Panc1 (cell line): ENCODE data around the gene OR8A1. TPM values are rescaled to one million over a fixed set of nuclear protein-coding genes. Genes with fewer than 3 reads are reported as not detected.

Source experiments
- ATAC-seq: fragments of 200-7000 bp; cut with Tn5 transposase; 2 replicates; pipeline ENCODE4 v1.9.1; 2020; ENCODE audit warnings: mild to moderate bottlenecking, moderate library complexity
- BruUV-seq: library from RNA; stranded (reverse); fragments of 400-500 nt; replicated peaks from 2 replicates; lab custom pipeline; 2021; lab: Mats Ljungman, UMichigan
- CTCF ChIA-PET: fragments of 300-600 bp; sonication (Branson Sonifier 250); formaldehyde crosslinking; loops from one replicate; lab custom pipeline; 2022; ENCODE audit warnings: antibody characterized with exemption; lab: Charles Lee
- POLR2A ChIA-PET: fragments of 300-600 bp; sonication (Branson Sonifier 250); formaldehyde crosslinking; loops from one replicate; lab custom pipeline; 2022; ENCODE audit warnings: antibody characterized with exemption; lab: Charles Lee
- DNase-seq: peaks from one replicate; pipeline ENCODE4 v3.0.0-alpha.2; 2010; ENCODE audit warnings: low read depth, low spot score
- H3K27ac ChIP-seq: 2 replicates; pipeline ENCODE4 v1.5.1; 2011; ENCODE audit warnings: mild to moderate bottlenecking, low read length, inconsistent platforms
- H3K27me3 ChIP-seq: fragments of 200-500 bp; sonication (Bioruptor generic); 2 replicates; pipeline ENCODE4 v1.6.0; 2014; ENCODE audit warnings: low read length, inconsistent platforms; ENCODE audit not compliant: control insufficient read depth, insufficient read depth
- H3K36me3 ChIP-seq: fragments of 200-500 bp; sonication (Bioruptor generic); 2 replicates; pipeline ENCODE4 v1.5.1; 2014; ENCODE audit warnings: inconsistent platforms, mild to moderate bottlenecking, low read length, moderate library complexity; ENCODE audit not compliant: control insufficient read depth, insufficient read depth
- H3K4me1 ChIP-seq: 2 replicates; pipeline ENCODE4 v1.5.1; 2011; ENCODE audit warnings: inconsistent platforms, mild to moderate bottlenecking, low read length, moderate library complexity; ENCODE audit not compliant: control insufficient read depth, insufficient read depth
- H3K4me3 ChIP-seq, 2 experiments: 2 replicates each; pipeline ENCODE4 v1.5.1; 2011 to 2012; ENCODE audit warnings: low read depth in 2 of 2, low read length in 2 of 2, mild to moderate bottlenecking in 2 of 2, inconsistent platforms in 1 of 2, moderate library complexity in 1 of 2
- H3K9me3 ChIP-seq: fragments of 200-500 bp; sonication (Bioruptor generic); 2 replicates; pipeline ENCODE4 v1.5.1; 2014; ENCODE audit warnings: low read depth, mild to moderate bottlenecking, inconsistent platforms, low read length, moderate library complexity; ENCODE audit not compliant: control insufficient read depth, insufficient read depth
- POLR2AphosphoS5 ChIP-seq: IDR thresholded peaks from 2 replicates; pipeline ENCODE4 v1.6.1; 2012; ENCODE audit warnings: mild to moderate bottlenecking, low read depth, low read length, moderate library complexity
- SIN3A ChIP-seq: IDR thresholded peaks from 2 replicates; pipeline ENCODE4 v1.6.1; 2012; ENCODE audit warnings: low read depth, mild to moderate bottlenecking, low read length, moderate library complexity, borderline replicate concordance; ENCODE audit not compliant: insufficient read depth
- TCF7L2 ChIP-seq: IDR thresholded peaks from 2 replicates; pipeline ENCODE4 v1.6.1; 2011; ENCODE audit warnings: mild to moderate bottlenecking, low read depth, low read length, inconsistent platforms
- in situ Hi-C: cut with HindIII; loops from 2 replicates; pipeline ENCODE4 v1.10.0; 2016; ENCODE audit warnings: low sequenced_read_pairs, low pct_unique_long_range_greater_than_20kb
- intact Hi-C: fragments of 100-400 bp; cut with micrococcal nuclease; formaldehyde crosslinking; loops from one replicate; pipeline ENCODE4 v1.10.0; 2022; ENCODE audit not compliant: unreplicated experiment
- total RNA-seq: library from RNA; stranded (reverse); gene quantifications from one replicate; pipeline ENCODE4 v1.2.1, GENCODE V29; 2021; ENCODE audit not compliant: unreplicated experiment
- TF ChIP-seq, protein P1 (sequence below): fragments of 450-650 bp; IDR thresholded peaks from 2 replicates; pipeline ENCODE4 v1.5.1; 2017; ENCODE audit warnings: mild to moderate bottlenecking
- TF ChIP-seq, protein P2 (sequence below), 2 experiments: IDR thresholded peaks; 2 replicates each; pipeline ENCODE4 v1.6.1; 2011 to 2012; ENCODE audit warnings: low read depth in 2 of 2, control low read depth in 1 of 2, low read length in 1 of 2, mild to moderate bottlenecking in 1 of 2, moderate library complexity in 1 of 2; ENCODE audit not compliant: insufficient read depth in 1 of 2

The OR8A1 gene
- total RNA-seq, 1 experiment from 2014 or later = not detected

DNA sequence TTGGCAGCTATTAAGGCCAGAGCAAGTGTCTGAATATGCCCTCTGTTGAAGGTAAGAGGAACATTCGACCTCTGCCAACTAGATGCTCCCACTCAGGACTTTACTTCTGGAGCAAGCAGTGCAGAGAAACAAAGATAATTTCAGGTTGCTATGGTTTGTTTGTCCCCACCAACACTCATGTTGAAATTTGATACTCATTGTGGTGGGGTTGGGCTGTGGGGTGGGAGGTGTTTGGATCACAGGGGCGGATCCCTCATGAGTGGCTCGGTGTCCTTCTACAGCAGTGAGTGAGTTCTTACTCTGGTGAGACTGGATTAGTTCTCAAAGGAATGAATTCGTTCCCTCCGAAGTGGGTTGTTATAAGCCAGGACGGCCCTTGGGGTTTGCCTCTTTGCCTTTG lies 12.0 kb downstream of the OR8A1 start:
- intact Hi-C loops (no loop called here), in situ Hi-C loops (no loop called here)
- Histone ChIP-seq H3K9me3 (no peaks in the 10 kb centered on the region), H3K36me3 (no peaks in the 10 kb centered on the region), H3K4me1 (no peaks in the 10 kb centered on the region), H3K27ac (no peak overlapping the region), H3K27me3 (peaks cover 3% of the 10 kb centered on the region; the same call in 1 of the 2 replicates), H3K4me3 (no peak overlapping the region)
- ATAC-seq (no peak), DNase-seq (no peak)
- POLR2A ChIA-PET = no interaction called here
- no TSS peak for BruUV-seq
- no peak for TF ChIP-seq POLR2AphosphoS5
- TF ChIP-seq, protein P1, sequence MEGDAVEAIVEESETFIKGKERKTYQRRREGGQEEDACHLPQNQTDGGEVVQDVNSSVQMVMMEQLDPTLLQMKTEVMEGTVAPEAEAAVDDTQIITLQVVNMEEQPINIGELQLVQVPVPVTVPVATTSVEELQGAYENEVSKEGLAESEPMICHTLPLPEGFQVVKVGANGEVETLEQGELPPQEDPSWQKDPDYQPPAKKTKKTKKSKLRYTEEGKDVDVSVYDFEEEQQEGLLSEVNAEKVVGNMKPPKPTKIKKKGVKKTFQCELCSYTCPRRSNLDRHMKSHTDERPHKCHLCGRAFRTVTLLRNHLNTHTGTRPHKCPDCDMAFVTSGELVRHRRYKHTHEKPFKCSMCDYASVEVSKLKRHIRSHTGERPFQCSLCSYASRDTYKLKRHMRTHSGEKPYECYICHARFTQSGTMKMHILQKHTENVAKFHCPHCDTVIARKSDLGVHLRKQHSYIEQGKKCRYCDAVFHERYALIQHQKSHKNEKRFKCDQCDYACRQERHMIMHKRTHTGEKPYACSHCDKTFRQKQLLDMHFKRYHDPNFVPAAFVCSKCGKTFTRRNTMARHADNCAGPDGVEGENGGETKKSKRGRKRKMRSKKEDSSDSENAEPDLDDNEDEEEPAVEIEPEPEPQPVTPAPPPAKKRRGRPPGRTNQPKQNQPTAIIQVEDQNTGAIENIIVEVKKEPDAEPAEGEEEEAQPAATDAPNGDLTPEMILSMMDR = no peak
- no peak for TF ChIP-seq SIN3A
- CTCF ChIA-PET = no interaction called here

DNA sequence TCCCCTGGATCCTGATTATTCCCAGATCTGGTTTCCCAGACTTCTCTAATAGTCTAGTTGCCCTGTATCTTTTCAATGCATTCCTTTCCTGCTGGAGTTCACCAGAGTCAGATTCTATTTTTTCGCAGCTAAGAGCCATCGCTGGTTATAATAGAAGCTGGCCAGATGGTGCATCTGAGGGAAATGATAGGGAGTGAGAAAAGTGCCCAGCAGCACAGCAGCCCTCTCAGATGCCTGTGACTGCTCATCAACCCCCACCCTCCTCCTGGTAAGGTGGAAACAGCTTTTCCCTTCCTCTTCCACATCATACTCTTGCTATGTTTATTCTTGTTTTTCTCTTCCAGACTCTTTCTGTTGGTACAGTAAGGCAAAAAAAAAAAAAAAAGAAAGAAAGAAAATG lies 12.8 kb downstream of the OR8A1 start:
- Histone ChIP-seq H3K4me3 (no peak overlapping the region), H3K27ac (no peak overlapping the region), H3K9me3 (no peaks in the 10 kb centered on the region), H3K27me3 (peaks cover 3% of the 10 kb centered on the region; the same call in 1 of the 2 replicates), H3K4me1 (no peaks in the 10 kb centered on the region), H3K36me3 (no peaks in the 10 kb centered on the region)
- in situ Hi-C loops (no loop called here), intact Hi-C loops (no loop called here)
- DNase-seq (no peak), ATAC-seq (no peak)
- CTCF ChIA-PET = no interaction called here
- POLR2A ChIA-PET = no interaction called here
- no TSS peak for BruUV-seq
- no peak for TF ChIP-seq TCF7L2
- TF ChIP-seq, protein P2, sequence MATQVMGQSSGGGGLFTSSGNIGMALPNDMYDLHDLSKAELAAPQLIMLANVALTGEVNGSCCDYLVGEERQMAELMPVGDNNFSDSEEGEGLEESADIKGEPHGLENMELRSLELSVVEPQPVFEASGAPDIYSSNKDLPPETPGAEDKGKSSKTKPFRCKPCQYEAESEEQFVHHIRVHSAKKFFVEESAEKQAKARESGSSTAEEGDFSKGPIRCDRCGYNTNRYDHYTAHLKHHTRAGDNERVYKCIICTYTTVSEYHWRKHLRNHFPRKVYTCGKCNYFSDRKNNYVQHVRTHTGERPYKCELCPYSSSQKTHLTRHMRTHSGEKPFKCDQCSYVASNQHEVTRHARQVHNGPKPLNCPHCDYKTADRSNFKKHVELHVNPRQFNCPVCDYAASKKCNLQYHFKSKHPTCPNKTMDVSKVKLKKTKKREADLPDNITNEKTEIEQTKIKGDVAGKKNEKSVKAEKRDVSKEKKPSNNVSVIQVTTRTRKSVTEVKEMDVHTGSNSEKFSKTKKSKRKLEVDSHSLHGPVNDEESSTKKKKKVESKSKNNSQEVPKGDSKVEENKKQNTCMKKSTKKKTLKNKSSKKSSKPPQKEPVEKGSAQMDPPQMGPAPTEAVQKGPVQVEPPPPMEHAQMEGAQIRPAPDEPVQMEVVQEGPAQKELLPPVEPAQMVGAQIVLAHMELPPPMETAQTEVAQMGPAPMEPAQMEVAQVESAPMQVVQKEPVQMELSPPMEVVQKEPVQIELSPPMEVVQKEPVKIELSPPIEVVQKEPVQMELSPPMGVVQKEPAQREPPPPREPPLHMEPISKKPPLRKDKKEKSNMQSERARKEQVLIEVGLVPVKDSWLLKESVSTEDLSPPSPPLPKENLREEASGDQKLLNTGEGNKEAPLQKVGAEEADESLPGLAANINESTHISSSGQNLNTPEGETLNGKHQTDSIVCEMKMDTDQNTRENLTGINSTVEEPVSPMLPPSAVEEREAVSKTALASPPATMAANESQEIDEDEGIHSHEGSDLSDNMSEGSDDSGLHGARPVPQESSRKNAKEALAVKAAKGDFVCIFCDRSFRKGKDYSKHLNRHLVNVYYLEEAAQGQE (IDR thresholded peaks at IDR 0.05; ENCODE audit: insufficient read depth in 1 of 2, low read depth in 2 of 2, low read length in 1 of 2) = no peak
- TF ChIP-seq, protein P1 = no peak
- no peak for TF ChIP-seq SIN3A
- no peak for TF ChIP-seq POLR2AphosphoS5
